ENCODE data around the gene NUP160. TPM values are rescaled to one million over a fixed set of nuclear protein-coding genes. Genes with fewer than 3 reads are reported as not detected.

NUP160 gene
- total and polyA plus RNA-seq, 10 of the 15 experiments (the other 5 are each of a cell fraction or from before 2014, with no cell fraction given), result 24.0 to 87.6 (median 54.6) TPM

- no peak overlapping the region for H2AFZ ChIP-seq (ENCODE audit: control insufficient read depth, low read depth, low read length)
- H3K4me1 ChIP-seq (ENCODE audit: control insufficient read depth, insufficient read depth, low read length), result peaks cover 25% of the 10 kb centered on the region
- no peaks in the 10 kb centered on the region for H3K9me3 ChIP-seq (replicated peaks; ENCODE audit: control insufficient read depth, insufficient read depth, low read length)
- TF ChIP-seq FOXK2 (IDR thresholded peaks at IDR 0.05) (no peak), TCF12 (IDR thresholded peaks at IDR 0.05; ENCODE audit: low read depth, low read length) (no peak), POLR2AphosphoS5 (IDR thresholded peaks at IDR 0.05; ENCODE audit: low read length) (no peak), MEF2B (IDR thresholded peaks at IDR 0.05; ENCODE audit: partially characterized antibody, poor library complexity, severe bottlenecking) (no peak), PKNOX1 (IDR thresholded peaks at IDR 0.05) (no peak), CBX5 (IDR thresholded peaks at IDR 0.05; ENCODE audit: low read depth) (no peak)
- TF ChIP-seq, protein P1, sequence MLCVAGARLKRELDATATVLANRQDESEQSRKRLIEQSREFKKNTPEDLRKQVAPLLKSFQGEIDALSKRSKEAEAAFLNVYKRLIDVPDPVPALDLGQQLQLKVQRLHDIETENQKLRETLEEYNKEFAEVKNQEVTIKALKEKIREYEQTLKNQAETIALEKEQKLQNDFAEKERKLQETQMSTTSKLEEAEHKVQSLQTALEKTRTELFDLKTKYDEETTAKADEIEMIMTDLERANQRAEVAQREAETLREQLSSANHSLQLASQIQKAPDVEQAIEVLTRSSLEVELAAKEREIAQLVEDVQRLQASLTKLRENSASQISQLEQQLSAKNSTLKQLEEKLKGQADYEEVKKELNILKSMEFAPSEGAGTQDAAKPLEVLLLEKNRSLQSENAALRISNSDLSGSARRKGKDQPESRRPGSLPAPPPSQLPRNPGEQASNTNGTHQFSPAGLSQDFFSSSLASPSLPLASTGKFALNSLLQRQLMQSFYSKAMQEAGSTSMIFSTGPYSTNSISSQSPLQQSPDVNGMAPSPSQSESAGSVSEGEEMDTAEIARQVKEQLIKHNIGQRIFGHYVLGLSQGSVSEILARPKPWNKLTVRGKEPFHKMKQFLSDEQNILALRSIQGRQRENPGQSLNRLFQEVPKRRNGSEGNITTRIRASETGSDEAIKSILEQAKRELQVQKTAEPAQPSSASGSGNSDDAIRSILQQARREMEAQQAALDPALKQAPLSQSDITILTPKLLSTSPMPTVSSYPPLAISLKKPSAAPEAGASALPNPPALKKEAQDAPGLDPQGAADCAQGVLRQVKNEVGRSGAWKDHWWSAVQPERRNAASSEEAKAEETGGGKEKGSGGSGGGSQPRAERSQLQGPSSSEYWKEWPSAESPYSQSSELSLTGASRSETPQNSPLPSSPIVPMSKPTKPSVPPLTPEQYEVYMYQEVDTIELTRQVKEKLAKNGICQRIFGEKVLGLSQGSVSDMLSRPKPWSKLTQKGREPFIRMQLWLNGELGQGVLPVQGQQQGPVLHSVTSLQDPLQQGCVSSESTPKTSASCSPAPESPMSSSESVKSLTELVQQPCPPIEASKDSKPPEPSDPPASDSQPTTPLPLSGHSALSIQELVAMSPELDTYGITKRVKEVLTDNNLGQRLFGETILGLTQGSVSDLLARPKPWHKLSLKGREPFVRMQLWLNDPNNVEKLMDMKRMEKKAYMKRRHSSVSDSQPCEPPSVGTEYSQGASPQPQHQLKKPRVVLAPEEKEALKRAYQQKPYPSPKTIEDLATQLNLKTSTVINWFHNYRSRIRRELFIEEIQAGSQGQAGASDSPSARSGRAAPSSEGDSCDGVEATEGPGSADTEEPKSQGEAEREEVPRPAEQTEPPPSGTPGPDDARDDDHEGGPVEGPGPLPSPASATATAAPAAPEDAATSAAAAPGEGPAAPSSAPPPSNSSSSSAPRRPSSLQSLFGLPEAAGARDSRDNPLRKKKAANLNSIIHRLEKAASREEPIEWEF (IDR thresholded peaks at IDR 0.05; ENCODE audit: insufficient replicate concordance, low read depth, low read length), result no peak
- TF ChIP-seq, protein P2, sequence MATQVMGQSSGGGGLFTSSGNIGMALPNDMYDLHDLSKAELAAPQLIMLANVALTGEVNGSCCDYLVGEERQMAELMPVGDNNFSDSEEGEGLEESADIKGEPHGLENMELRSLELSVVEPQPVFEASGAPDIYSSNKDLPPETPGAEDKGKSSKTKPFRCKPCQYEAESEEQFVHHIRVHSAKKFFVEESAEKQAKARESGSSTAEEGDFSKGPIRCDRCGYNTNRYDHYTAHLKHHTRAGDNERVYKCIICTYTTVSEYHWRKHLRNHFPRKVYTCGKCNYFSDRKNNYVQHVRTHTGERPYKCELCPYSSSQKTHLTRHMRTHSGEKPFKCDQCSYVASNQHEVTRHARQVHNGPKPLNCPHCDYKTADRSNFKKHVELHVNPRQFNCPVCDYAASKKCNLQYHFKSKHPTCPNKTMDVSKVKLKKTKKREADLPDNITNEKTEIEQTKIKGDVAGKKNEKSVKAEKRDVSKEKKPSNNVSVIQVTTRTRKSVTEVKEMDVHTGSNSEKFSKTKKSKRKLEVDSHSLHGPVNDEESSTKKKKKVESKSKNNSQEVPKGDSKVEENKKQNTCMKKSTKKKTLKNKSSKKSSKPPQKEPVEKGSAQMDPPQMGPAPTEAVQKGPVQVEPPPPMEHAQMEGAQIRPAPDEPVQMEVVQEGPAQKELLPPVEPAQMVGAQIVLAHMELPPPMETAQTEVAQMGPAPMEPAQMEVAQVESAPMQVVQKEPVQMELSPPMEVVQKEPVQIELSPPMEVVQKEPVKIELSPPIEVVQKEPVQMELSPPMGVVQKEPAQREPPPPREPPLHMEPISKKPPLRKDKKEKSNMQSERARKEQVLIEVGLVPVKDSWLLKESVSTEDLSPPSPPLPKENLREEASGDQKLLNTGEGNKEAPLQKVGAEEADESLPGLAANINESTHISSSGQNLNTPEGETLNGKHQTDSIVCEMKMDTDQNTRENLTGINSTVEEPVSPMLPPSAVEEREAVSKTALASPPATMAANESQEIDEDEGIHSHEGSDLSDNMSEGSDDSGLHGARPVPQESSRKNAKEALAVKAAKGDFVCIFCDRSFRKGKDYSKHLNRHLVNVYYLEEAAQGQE (IDR thresholded peaks at IDR 0.05; ENCODE audit: low read depth, low read length), result no peak
- CTCF ChIA-PET, result interaction anchor here (0.9 to 1.6 kb wide), 2 partner anchors 11 to 12 kb away, joined by 3 read pairs; no protein-coding TSS in a partner anchor
- no peaks in the 10 kb centered on the region for H3K36me3 ChIP-seq (ENCODE audit: control insufficient read depth in 2 of 2, insufficient read depth in 2 of 2, low read length in 1 of 2)
- no peak overlapping the region for H3K4me3 ChIP-seq
- DNase-seq (ENCODE audit: low read depth, low spot score), result no peak
- RAD21 ChIA-PET (ENCODE audit: unreplicated experiment), result no interaction called here
- 100% methylated on average over 3 of the region's 3 CpGs for WGBS (ENCODE audit: insufficient coverage, insufficient replicate concordance, low lambda C conversion rate, missing lambda C conversion rate)
- no peak overlapping the region for H3K9ac ChIP-seq (ENCODE audit: control insufficient read depth, insufficient read depth, low read length)
- no peaks in the 10 kb centered on the region for H3K79me2 ChIP-seq (ENCODE audit: control insufficient read depth, insufficient read depth, low read length)
- intact Hi-C loops (cut with micrococcal nuclease; ENCODE audit: unreplicated experiment) (no loop called here), in situ Hi-C loops (cut with MboI) (no loop called here)
- BruUV-seq (replicated peaks), result no TSS peak
- POLR2A ChIA-PET, result no interaction called here
- H3K4me2 ChIP-seq (ENCODE audit: control insufficient read depth, insufficient read depth), result no peak overlapping the region
- H3K27me3 ChIP-seq (replicated peaks in 1 of 2; ENCODE audit: control insufficient read depth in 2 of 2, insufficient read depth in 2 of 2, low read length in 1 of 2), result no peaks in the 10 kb centered on the region
- H4K20me1 ChIP-seq (ENCODE audit: control insufficient read depth, insufficient read depth), result no peaks in the 10 kb centered on the region
- no peak for FAIRE-seq
- H3K27ac ChIP-seq (ENCODE audit: control insufficient read depth, insufficient read depth), result no peak overlapping the region
- no peak for ATAC-seq
- SMC1A ChIA-PET (ENCODE audit: uncharacterized antibody, unreplicated experiment), result interaction anchor here (1.3 kb wide), 1 partner anchor 11 kb away, joined by 5 read pairs; no protein-coding TSS in a partner anchor
These were observed 19.7 kb upstream of the NUP160 start for GRCh38 chr11:47867823-47868222.

Data from GM12878 (cell line).